NCI-H2107 treated with DMSO at 0.1 percent for 48 hours (cell line): Measurements from ENCODE around the gene ZNF524.

Experiments used
- DNase-seq: peaks from one replicate; lab custom pipeline; 2025; ENCODE audit not compliant: unreplicated experiment; lab: John Stamatoyannopoulos, UW

Gene ZNF524

GRCh38 chr19:55652311-55653128 is 52.4 kb downstream of the ZNF524 start:
- no peak for DNase-seq
